Measurements from ENCODE around the gene SHCBP1. TPM values are rescaled to one million over a fixed set of nuclear protein-coding genes. Genes with fewer than 3 reads are reported as not detected.

Gene SHCBP1
- total and polyA plus RNA-seq, 2 of the 13 experiments (the other 11 are each of a cell fraction or from before 2014, with no cell fraction given): 15.7 to 33.0 TPM

DNA sequence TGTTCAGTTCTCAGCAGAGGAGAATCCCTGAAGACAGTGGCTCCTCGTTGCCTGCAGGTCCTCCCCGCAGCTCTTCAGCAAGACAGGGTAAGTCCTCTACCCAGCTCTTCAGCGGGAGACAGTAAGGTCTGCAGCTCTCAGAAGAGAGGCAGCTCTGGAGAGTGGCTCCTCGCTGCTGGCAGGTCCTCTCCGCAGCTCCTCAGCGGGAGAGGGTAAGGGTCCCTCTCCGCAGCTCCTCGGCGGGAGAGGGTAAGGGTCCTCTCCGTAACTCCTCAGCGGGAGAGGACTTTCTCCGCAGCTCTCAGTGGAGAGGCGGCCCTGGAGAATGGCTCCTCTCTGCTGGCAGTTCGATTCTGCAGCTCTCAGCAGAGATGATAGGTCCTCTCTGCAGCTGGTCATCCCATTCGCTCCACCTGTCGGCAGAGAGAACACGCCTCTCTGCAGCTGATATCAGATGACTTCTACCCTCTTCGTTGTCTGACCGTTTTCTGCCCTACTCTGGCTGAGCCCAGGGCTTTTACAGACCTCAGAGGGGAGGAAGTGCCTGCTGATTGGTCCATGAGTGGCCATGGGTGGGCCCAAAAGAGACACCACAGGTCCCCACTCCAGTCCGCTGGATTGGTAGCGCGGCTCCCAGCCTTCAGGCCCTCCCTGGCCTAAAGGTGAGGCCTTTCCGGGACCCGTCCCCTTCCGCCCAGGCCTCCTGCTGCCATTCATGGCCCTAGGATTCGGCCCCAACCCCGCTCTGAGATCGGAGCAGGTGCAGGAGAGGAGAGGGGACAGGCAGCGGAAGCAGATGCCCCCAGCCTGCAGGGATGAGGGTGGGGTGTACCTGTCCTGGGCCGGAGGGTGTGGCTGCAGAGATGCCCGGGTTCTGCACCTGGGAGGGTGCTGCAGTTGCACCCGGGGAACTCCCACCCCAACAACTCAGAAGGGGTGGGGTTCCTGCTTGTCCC is 11.9 kb upstream of the SHCBP1 start (continued):
- TF ChIP-seq ZNF724P (CRISPR knock-in tag; IDR thresholded peaks at IDR 0.05; ENCODE audit: borderline replicate concordance) (no peak), ZNF570 (CRISPR knock-in tag; IDR thresholded peaks at IDR 0.05; ENCODE audit: borderline replicate concordance) (no peak), MED13 (CRISPR knock-in tag; IDR thresholded peaks at IDR 0.05) (no peak), ZKSCAN8 (CRISPR knock-in tag; IDR thresholded peaks at IDR 0.05; ENCODE audit: borderline replicate concordance) (peak; percentile 26; the same call in 1 of the 2 replicates), SCMH1 (CRISPR knock-in tag; IDR thresholded peaks at IDR 0.05; ENCODE audit: borderline replicate concordance) (no peak), ZNF33A (CRISPR knock-in tag; IDR thresholded peaks at IDR 0.05; ENCODE audit: borderline replicate concordance) (no peak), PRMT3 (CRISPR knock-in tag; IDR thresholded peaks at IDR 0.05; ENCODE audit: borderline replicate concordance, low read depth) (no peak), NFIC (IDR thresholded peaks at IDR 0.05; ENCODE audit: low read length) (no peak), CBX5 (CRISPR knock-in tag; IDR thresholded peaks at IDR 0.05; ENCODE audit: borderline replicate concordance) (peak; percentile 12; the same call in 1 of the 2 replicates), RFXAP (CRISPR knock-in tag; IDR thresholded peaks at IDR 0.05; ENCODE audit: borderline replicate concordance) (no peak), ATM (IDR thresholded peaks at IDR 0.05; ENCODE audit: borderline replicate concordance) (no peak), ZNF33B (CRISPR knock-in tag; IDR thresholded peaks at IDR 0.05) (0 out of 2 replicates have a peak, but pooled peaks have one; percentile 42), ZBTB1 (CRISPR knock-in tag; IDR thresholded peaks at IDR 0.05; ENCODE audit: borderline replicate concordance) (no peak), RAD51 (IDR thresholded peaks at IDR 0.05; ENCODE audit: borderline replicate concordance) (no peak), ZNF10 (CRISPR knock-in tag; IDR thresholded peaks at IDR 0.05; ENCODE audit: borderline replicate concordance, low read depth) (no peak), BCL6 (CRISPR knock-in tag; IDR thresholded peaks at IDR 0.05) (no peak; the same call in 1 of the 2 replicates), SPEN (CRISPR knock-in tag; IDR thresholded peaks at IDR 0.05; ENCODE audit: low read depth) (peak; percentile 63), LCORL (IDR thresholded peaks at IDR 0.05) (no peak), LCORL (CRISPR knock-in tag; IDR thresholded peaks at IDR 0.05) (no peak), ZNF350 (CRISPR knock-in tag; IDR thresholded peaks at IDR 0.05; ENCODE audit: borderline replicate concordance, low read depth) (0 out of 2 replicates have a peak, but pooled peaks have one; percentile 16), JARID2 (CRISPR knock-in tag; IDR thresholded peaks at IDR 0.05; ENCODE audit: insufficient replicate concordance) (no peak), ZNF850 (CRISPR knock-in tag; conservative IDR thresholded peaks at IDR 0.05) (no peak), ZNF749 (CRISPR knock-in tag; IDR thresholded peaks at IDR 0.05; ENCODE audit: borderline replicate concordance) (no peak)
- TF ChIP-seq, protein P1, sequence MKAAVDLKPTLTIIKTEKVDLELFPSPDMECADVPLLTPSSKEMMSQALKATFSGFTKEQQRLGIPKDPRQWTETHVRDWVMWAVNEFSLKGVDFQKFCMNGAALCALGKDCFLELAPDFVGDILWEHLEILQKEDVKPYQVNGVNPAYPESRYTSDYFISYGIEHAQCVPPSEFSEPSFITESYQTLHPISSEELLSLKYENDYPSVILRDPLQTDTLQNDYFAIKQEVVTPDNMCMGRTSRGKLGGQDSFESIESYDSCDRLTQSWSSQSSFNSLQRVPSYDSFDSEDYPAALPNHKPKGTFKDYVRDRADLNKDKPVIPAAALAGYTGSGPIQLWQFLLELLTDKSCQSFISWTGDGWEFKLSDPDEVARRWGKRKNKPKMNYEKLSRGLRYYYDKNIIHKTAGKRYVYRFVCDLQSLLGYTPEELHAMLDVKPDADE (CRISPR knock-in tag; IDR thresholded peaks at IDR 0.05): no peak
- TF ChIP-seq, protein P2, sequence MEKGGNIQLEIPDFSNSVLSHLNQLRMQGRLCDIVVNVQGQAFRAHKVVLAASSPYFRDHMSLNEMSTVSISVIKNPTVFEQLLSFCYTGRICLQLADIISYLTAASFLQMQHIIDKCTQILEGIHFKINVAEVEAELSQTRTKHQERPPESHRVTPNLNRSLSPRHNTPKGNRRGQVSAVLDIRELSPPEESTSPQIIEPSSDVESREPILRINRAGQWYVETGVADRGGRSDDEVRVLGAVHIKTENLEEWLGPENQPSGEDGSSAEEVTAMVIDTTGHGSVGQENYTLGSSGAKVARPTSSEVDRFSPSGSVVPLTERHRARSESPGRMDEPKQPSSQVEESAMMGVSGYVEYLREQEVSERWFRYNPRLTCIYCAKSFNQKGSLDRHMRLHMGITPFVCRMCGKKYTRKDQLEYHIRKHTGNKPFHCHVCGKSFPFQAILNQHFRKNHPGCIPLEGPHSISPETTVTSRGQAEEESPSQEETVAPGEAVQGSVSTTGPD (CRISPR knock-in tag; IDR thresholded peaks at IDR 0.05): no peak
- TF ChIP-seq, protein P3, sequence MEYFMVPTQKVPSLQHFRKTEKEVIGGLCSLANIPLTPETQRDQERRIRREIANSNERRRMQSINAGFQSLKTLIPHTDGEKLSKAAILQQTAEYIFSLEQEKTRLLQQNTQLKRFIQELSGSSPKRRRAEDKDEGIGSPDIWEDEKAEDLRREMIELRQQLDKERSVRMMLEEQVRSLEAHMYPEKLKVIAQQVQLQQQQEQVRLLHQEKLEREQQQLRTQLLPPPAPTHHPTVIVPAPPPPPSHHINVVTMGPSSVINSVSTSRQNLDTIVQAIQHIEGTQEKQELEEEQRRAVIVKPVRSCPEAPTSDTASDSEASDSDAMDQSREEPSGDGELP (IDR thresholded peaks at IDR 0.05; ENCODE audit: borderline replicate concordance, low read depth): peak; percentile 90; the same call in 1 of the 2 replicates

Measured in HepG2 (cell line).